ENCODE data around the gene XYLT1. TPM values are rescaled to one million over a fixed set of nuclear protein-coding genes. Genes with fewer than 3 reads are reported as not detected.

The XYLT1 gene
- total RNA-seq, 3 donors from 2014 or later, result 23.1 to 44.0 (median 34.1) TPM

DNA sequence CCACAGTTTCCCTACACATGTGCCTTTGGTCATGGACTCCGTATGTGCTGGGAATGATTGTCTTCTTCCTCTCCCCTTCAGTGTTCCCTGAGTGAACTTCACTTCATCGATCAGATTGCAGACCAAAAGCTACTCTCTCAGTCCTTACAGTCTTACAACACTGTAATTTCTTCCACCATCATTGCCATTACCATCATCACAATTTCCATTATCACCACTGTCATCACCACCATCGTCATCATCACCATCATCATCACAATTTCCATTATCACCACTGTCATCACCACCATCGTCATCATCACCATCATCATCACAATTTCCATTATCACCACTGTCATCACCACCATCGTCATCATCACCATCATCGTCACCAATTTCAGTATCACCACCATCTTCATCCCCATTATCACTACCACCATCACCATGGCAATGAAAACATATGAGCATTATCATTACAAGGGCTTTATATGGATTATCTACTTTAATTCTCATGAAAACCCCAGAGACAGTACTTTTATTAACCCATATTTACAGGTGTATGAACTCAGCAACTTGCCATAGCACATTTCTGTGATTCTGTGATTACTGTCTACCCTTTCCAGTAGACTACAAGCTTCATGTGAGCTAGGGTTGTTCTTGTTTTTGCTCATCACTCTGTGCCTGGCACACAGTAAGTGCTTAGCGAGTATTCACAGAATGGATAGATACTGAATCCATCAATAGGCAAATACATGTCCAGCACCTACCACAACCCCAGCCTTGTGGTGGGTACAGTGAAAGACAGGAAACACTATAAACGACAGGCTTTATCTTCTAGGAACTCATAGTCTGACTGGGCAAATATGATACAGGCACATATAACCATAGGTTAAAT, 327.0 kb downstream of the XYLT1 start:
- intact Hi-C loops (cut with DNase I, micrococcal nuclease), result no loop called here

DNA sequence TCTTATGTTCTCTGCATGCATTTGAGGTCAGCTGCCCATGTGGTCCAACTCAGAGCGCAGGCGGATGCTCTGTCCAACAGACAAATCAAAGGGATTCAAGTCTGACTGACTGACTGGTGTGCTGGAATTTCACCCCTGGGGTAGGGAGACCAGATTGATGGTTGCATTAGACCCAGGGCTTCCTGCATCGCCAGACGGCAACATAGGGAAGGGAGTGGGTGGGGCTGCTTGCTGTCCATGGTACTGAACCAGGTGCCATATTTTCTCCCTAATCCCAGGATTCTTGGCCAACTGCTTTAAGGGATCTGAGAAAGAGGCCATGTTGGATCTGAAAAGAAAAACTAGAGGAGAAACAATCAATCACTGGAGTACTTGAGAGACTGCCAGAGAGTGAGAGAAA, 332.0 kb downstream of the XYLT1 start:
- TF ChIP-seq, protein P1, sequence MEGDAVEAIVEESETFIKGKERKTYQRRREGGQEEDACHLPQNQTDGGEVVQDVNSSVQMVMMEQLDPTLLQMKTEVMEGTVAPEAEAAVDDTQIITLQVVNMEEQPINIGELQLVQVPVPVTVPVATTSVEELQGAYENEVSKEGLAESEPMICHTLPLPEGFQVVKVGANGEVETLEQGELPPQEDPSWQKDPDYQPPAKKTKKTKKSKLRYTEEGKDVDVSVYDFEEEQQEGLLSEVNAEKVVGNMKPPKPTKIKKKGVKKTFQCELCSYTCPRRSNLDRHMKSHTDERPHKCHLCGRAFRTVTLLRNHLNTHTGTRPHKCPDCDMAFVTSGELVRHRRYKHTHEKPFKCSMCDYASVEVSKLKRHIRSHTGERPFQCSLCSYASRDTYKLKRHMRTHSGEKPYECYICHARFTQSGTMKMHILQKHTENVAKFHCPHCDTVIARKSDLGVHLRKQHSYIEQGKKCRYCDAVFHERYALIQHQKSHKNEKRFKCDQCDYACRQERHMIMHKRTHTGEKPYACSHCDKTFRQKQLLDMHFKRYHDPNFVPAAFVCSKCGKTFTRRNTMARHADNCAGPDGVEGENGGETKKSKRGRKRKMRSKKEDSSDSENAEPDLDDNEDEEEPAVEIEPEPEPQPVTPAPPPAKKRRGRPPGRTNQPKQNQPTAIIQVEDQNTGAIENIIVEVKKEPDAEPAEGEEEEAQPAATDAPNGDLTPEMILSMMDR (IDR thresholded peaks at IDR 0.05), result no peak
- intact Hi-C loops (cut with DNase I, micrococcal nuclease), result no loop called here
- H3K9me3 ChIP-seq, result no peaks in the 10 kb centered on the region
- ATAC-seq (no peak), DNase-seq (no peak)
- H3K36me3 ChIP-seq (ENCODE audit: low read depth), result no peaks in the 10 kb centered on the region
- H3K4me3 ChIP-seq, result no peak overlapping the region
- no peaks in the 10 kb centered on the region for H3K4me1 ChIP-seq (ENCODE audit: low read depth)

More for the DNA sequence above, 327.0 kb downstream of the XYLT1 start:
- no peak for DNase-seq
- H3K9me3 ChIP-seq, result no peaks in the 10 kb centered on the region
- H3K4me1 ChIP-seq (ENCODE audit: low read depth), result no peaks in the 10 kb centered on the region
- H3K36me3 ChIP-seq (ENCODE audit: low read depth), result no peaks in the 10 kb centered on the region
- no peak overlapping the region for H3K4me3 ChIP-seq
- no peak for ATAC-seq
- TF ChIP-seq, protein P1 (IDR thresholded peaks at IDR 0.05), result no peak

DNA sequence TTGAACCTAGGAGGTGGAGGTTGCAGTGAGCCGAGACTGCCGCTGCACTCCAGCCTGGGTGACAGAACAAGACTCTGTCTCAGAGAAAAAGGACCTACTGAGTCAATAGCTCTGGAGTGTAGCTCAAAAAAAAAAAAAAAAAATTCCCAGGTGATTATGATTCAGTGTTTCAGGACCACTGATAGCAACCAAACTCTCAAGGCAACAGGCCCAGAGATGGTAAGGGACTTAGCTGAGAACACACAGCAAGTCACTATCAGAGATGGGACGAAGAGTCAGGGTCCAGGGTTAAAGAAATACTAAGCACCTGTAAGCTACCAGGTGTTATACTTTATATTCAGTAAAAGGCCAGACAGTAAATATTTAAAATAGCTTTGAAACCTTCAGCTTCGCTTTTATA, 335.3 kb downstream of the XYLT1 start:
- H3K4me3 ChIP-seq, result no peak overlapping the region
- TF ChIP-seq, protein P1 (IDR thresholded peaks at IDR 0.05), result no peak
- intact Hi-C loops (cut with DNase I, micrococcal nuclease), result no loop called here
- H3K36me3 ChIP-seq (ENCODE audit: low read depth), result no peaks in the 10 kb centered on the region
- ATAC-seq (no peak), DNase-seq (no peak)
- no peaks in the 10 kb centered on the region for H3K9me3 ChIP-seq
- H3K4me1 ChIP-seq (ENCODE audit: low read depth), result no peaks in the 10 kb centered on the region

DNA sequence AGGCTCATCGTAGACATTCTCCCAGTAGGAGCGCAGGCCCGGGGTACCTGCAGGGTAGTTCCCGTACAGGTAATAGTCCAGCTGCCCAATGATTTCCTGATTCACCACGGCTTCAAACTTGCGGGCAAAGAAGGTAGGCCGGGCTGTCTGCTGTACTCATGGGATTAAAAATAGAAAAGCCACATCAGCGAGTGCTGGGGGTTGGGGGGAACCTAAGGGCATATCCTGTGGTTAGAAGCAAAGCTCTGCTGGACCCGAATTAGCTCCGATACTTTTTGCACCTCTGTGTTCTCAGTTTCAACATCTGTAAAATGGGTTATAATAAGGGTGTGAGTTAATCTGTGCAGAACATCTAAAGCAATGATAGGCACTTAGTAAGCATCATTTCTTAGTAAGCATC, 336.2 kb downstream of the XYLT1 start:
- intact Hi-C loops (cut with DNase I, micrococcal nuclease), result no loop called here
- H3K4me3 ChIP-seq, result no peak overlapping the region
- DNase-seq (peak in 1 of 3 donors; percentile 5), ATAC-seq (peak; percentile 22)
- TF ChIP-seq, protein P1 (IDR thresholded peaks at IDR 0.05), result no peak
- H3K9me3 ChIP-seq, result no peaks in the 10 kb centered on the region
- no peaks in the 10 kb centered on the region for H3K4me1 ChIP-seq (ENCODE audit: low read depth)
- H3K36me3 ChIP-seq (ENCODE audit: low read depth), result no peaks in the 10 kb centered on the region

DNA sequence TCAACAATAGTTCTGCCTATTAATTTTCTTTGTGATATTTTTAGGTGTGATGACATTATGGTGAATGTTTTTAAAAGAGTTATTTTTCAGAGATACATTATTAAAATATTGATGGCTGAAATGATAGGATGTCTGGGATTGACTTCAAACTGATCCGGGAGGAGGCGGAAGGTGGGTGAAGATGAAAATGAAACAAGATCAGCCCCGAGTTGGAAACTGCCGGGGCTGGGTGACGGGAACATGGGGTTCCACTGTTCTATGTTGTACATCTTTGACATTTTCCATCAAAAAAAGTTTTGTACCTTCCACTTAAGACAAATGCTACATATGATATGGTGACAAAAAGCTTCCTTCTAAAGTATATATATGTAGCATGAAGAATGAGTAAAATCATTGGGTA, 336.9 kb downstream of the XYLT1 start:
- H3K4me3 ChIP-seq, result no peak overlapping the region
- TF ChIP-seq, protein P1 (IDR thresholded peaks at IDR 0.05), result no peak
- intact Hi-C loops (cut with DNase I, micrococcal nuclease), result no loop called here
- H3K9me3 ChIP-seq, result no peaks in the 10 kb centered on the region
- no peak for ATAC-seq
- DNase-seq, result no peak
- no peaks in the 10 kb centered on the region for H3K36me3 ChIP-seq (ENCODE audit: low read depth)
- no peaks in the 10 kb centered on the region for H3K4me1 ChIP-seq (ENCODE audit: low read depth)
